Stimulated activated CD4-positive, alpha-beta T cell treated with anti-CD3 and anti-CD28 coated beads, Interleukin-12 subunit alpha, Interleukin-12 subunit beta, amount 100 ng/mL, for 48 hours (primary cell): ENCODE data around the gene LCE3B.

Experiments
- DNase-seq, 3 donors: peaks; one replicate each; pipeline ENCODE4 v3.0.0-alpha.2; 2020; ENCODE audit warnings: low read depth in 2 of 3, low spot score in 1 of 3

Gene LCE3B

DNA sequence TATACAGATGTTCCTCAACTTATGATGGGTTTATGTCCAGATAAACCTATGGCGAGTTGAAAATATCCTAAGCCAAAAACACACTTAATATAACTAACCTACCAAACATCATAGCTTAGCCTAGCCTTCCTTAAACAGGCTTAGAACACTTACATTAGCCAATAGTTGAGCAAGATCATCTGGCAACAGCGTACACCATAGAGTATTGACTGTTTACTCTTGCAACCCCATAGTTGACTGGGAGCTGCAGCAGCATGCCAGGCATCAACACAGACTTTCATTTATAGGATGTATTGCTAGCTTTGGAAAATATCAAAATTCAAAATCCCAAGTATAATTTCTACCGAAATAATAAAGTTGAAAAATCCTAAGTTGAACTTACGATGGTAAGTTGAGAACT, 44.1 kb downstream of the LCE3B start:
- DNase-seq: no peak

GRCh38 chr1:152658649-152659048, 45.0 kb downstream of the LCE3B start:
- no peak for DNase-seq

GRCh38 chr1:152663098-152663497, 49.5 kb downstream of the LCE3B start, which contains the start of gene LCE2D:
Gene LCE2D (plus strand): TSS chr1:152663380. CDS start chr1:152664106, 726 bp downstream.
- DNase-seq: no peak
